ENCODE measurements around the gene TBX2.

DNA sequence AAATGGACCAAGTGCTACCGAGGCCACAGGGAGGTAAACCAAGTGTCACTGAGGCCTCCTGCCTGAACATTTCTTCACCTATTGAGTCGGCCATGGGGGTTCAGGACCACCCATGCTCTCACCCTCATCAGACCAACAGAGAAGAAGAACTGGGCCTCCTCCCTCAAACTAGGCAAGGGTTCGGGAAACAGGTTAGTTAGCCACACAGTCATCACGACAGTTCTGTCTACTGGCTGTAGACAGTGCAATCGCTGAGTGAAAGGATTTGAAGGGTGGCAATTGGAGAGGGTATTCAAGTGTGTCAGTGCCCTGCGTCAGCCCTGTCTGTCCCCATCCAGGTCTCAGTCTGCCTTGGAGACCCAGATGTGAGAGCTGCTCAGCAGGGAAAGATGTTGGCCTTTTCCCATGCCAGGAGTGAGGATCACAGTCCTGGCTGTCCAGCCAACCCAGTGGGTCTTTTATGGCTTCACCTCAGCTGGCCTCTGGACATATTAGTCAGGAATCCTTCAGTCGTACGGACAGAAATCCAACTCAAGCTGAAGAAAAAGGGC, 19.9 kb downstream of the TBX2 start:
- TF ChIP-seq, protein P1, sequence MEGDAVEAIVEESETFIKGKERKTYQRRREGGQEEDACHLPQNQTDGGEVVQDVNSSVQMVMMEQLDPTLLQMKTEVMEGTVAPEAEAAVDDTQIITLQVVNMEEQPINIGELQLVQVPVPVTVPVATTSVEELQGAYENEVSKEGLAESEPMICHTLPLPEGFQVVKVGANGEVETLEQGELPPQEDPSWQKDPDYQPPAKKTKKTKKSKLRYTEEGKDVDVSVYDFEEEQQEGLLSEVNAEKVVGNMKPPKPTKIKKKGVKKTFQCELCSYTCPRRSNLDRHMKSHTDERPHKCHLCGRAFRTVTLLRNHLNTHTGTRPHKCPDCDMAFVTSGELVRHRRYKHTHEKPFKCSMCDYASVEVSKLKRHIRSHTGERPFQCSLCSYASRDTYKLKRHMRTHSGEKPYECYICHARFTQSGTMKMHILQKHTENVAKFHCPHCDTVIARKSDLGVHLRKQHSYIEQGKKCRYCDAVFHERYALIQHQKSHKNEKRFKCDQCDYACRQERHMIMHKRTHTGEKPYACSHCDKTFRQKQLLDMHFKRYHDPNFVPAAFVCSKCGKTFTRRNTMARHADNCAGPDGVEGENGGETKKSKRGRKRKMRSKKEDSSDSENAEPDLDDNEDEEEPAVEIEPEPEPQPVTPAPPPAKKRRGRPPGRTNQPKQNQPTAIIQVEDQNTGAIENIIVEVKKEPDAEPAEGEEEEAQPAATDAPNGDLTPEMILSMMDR (IDR thresholded peaks at IDR 0.05), result no peak
- TF ChIP-seq POLR2A (IDR thresholded peaks at IDR 0.05), result no peak
